Subcutaneous preadipocyte (primary cell): ENCODE measurements around the gene NR1H4. TPM values are rescaled to one million over a fixed set of nuclear protein-coding genes. Genes with fewer than 3 reads are reported as not detected.

Experiments
- small RNA-seq: library from RNA; depleted of rRNA; stranded (forward); fragments of <200 nt; gene quantifications from one replicate; pipeline ENCODE3, GENCODE V24; 2012
- total RNA-seq: library from RNA; depleted of rRNA; stranded (reverse); fragments of >200 nt; gene quantifications from 2 replicates; pipeline ENCODE4 v1.2.3, GENCODE V29; 2012

NR1H4 gene
- total RNA-seq, result not detected in 2 replicates

GRCh38 chr12:100473716-100474150 lies at the start of gene NR1H4:
NR1H4 (plus strand) TSS chr12:100473866; CDS start chr12:100493324, 19,458 bp downstream.

GRCh38 chr12:100573292-100574186 lies 99.9 kb downstream of the NR1H4 start, which contains the start of gene GAS2L3:
GAS2L3 (plus strand) TSS chr12:100573684; CDS start chr12:100594905, 21,221 bp downstream.

Small RNA genes within 50 kb of the gene (small RNA-seq; reads per million reads assigned to genes)
- not detected for gene AC010200.2

Other genes starting within 250 kb of the NR1H4 start
- gene DEPDC4, start 206.8 kb upstream of the NR1H4 start, total RNA-seq, result 0.73 and 2.2 TPM in 2 replicates
- gene SCYL2, start 206.7 kb upstream of the NR1H4 start, total RNA-seq, result 30.5 and 44.6 TPM in 2 replicates
- under 0.01 TPM in 1 of 2 replicates, not detected in the other for gene SLC17A8, start 116.8 kb upstream of the NR1H4 start, total RNA-seq
- gene GAS2L3, start 99.8 kb downstream of the NR1H4 start, total RNA-seq, result 33.1 and 56.7 TPM in 2 replicates